Measurements from ENCODE around the gene CCDC87.

DNA sequence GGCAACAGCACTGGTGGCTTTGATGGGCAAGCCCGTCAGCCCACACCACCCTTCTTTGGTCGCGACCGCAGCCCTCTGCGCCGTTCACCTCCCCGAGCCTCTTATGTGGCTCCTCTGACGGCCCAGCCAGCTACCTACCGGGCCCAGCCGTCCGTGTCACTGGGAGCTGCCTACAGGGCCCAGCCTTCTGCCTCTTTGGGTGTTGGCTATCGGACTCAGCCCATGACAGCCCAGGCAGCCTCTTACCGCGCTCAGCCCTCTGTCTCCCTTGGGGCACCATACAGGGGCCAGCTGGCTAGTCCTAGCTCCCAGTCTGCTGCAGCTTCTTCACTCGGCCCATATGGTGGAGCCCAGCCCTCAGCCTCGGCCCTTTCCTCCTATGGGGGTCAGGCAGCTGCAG is 31.6 kb upstream of the CCDC87 start:
- TF ChIP-seq CTCF (IDR thresholded peaks at IDR 0.05; ENCODE audit: insufficient read depth, low read length, poor library complexity, severe bottlenecking) (no peak), EZH2phosphoT487 (conservative IDR thresholded peaks at IDR 0.05; ENCODE audit: low read length) (no peak)
